Activated CD4-positive, CD25-positive, alpha-beta regulatory T cell treated with anti-CD3 and anti-CD28 coated beads, Interleukin-2, amount 50 U/mL, for 16 hours (primary cell): Measurements from ENCODE around the gene GAL.

Source experiments
- DNase-seq: peaks from one replicate; pipeline ENCODE4 v3.0.0-alpha.2; 2020; ENCODE audit warnings: low read depth, low spot score

GAL gene

DNA sequence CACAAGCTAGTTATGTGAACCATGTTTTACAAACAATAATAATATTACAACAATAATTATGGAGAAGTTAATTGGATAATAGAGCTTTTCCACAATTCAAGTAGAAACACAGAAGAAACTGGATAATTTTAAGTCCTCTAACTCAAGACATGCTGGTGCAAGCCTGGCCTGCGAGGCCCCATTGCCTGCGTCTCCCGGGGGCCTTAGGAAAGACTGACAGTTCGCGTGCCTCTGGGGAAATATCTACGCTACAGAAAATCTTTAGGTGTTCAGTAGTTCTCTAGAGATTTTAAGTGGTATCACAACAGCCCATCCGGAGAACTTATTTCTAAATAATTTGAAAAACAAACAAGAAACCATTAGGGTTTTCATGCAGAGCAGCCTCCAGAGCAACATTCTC lies 23.2 kb downstream of the GAL start:
- no peak for DNase-seq

DNA sequence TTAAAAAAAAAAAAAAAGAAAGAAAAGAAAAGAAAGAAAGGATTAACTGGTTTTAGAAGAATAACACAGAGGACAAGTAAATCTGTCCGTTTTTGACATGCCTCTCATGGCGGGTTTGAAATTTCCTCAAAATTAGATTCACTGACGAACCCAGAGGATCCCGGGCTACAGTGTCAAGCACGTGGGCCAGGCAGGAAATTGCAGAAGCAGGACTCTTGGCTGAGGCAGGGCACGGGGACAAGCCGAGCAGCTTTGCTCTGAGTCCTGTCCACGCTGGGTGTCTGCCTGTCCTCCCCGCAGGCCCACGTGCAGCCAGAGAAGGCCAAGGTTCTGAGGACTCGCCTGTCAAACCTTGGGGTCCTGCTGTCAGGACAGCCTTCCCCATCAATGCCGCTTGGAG lies 24.7 kb downstream of the GAL start:
- DNase-seq = no peak

DNA sequence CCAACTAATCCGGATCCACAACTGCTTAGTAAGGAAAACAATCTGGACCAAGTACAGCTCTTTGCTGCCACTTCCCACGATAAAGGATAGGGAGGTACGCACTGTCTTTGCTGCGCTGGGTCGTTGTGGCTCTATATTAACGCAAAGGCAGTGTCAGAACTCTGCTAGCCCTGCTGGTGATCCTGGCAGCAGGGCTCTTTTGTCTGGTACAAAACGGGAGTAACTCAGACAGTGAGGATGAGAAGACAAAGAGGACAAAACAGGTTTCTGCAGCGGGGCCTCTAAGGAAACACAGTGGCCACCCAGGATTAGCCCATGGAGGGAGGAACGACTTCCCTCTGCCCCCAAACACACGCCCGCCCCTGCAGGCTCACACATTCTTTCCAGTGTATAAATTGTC lies 26.1 kb downstream of the GAL start:
- no peak for DNase-seq

DNA sequence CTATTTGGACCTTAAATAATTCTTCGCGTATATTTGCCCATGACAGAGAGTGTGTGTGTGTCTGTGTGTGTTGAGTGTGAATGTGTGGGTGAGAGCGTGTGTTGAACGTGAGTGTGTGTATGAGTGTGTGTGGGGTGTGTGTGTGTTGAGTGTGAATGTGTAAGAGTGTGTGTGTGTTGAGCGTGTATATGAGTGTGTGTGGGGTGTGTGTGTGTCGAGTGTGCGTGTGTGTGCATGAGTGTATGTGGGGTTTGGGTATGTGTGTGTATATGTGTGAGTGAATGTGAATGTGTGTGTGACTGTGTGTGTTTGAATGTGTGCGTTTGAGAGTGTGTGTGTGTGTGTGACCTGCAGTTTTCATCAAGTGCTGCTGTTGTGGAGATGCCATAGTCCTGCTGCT lies 26.8 kb downstream of the GAL start:
- DNase-seq = no peak

DNA sequence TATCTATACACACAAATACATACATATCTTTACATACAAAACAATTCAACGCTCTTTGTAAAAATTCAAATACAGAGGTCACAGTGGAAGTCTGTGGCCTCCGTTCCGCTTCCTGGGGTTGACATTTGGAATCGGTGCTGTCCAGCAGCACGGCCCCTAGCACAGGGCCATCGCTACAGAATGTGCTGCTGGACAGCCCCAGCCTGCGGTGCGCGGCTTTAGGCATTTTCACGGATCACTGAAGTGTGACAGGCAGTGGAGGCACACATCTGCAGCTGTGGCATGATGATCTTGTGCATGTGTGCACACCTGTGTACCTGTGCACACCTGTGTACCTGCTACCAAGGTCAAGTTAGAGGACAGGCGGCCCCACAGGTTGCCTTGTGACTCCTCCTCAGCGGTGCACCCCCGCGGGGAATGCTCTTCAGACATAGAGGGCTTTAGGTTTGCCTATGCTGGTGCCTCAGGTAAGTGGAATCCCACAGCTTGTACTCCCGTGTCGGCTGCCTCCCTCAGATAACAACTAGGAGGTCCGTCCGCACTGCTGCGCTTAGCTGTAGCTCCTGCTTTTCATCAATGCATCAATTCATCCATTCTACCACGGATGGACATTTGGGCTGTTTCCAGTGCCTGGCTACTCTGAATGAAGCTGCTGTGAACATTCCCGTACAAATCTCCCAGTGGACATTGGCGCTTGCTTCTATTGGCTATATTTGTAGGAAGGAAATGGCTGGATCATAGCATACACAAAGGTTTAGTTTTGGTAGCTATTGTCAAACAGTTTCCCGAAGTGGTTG lies 29.9 kb downstream of the GAL start:
- no peak for DNase-seq

DNA sequence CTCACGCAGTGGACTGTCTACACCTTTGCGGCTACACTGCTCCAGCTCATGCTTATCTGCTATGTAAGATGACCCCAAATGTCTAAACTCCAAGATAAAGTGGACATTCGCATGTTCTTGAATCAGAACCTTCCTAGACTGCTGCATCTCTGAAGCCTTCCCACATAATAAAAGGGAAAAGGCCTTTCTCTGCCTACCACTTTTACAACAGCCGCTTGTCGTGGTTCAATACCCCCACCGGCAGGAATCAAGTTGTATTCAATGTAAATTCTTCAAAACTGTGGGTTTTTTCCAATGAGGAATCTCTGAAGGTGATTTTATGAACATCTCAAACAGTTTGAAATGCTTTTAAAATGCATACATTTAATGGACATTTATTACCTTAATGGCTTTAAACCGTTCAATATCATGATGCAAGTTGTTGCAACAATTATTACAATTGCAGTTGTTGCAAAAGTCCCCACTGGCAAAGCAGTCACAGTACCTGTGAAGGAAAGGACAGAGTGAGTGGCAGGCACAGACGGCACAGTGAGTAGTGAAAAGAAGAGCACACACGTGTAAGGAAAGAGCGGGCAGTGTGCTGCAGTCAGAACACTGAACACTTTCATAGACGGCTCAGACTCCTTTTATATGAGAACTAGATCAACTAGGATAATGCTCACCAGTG lies 31.2 kb downstream of the GAL start:
- DNase-seq = no peak

DNA sequence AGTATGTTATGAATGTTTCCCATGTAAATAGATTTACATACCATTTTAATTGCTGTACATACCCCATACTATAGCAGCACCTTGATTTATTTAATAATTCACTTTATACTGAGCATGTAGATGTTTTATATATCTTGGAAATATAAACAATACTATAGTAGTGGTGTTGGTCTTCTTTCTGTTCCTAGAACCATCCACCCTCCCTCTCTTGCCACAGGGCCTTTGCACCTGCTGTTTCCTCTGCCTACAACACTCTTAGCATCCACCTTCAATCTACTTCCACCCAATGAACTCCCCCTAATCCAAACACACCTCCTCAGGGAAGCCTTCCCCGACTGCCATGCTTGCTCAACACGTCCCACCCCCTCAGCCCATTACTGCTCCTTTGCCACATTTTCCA lies 36.7 kb downstream of the GAL start:
- no peak for DNase-seq

DNA sequence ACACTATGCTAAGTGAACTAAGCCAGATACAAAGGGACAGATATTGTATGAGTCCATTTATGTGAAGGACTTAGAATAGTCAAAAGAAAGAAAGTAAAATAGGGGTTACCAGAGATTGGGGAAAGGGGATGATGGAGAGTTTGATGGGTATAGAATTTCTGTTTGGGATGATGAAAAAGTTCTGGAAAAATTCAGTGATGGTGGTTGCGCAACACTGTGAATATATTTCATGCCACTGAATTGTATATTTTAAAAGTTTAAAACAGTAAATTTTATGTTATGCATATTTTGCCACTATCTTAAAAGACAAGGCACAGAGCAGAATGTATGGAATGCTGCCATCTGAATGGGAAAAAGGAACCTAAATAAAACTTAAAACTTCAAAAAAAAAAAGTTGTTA lies 37.8 kb downstream of the GAL start:
- DNase-seq = no peak

DNA sequence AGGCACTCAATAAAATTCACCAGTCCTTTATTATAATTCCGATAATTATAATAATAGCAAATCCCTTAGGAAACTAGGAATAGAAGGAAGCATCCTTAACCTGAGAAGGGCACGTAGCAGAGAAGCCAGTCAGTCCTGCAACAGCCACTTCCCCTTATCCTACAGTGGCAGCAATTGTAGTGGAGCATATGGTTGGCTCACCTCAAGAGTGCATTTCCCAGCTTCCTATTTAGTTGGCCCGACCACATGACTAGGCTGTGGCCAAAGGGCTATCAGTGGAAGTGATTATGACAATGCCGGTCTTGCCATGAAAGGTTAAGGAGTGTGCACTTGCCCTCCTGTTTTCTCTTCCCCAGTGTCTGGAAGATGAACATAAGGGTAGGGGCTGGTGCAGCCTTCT lies 39.9 kb downstream of the GAL start:
- no peak for DNase-seq

DNA sequence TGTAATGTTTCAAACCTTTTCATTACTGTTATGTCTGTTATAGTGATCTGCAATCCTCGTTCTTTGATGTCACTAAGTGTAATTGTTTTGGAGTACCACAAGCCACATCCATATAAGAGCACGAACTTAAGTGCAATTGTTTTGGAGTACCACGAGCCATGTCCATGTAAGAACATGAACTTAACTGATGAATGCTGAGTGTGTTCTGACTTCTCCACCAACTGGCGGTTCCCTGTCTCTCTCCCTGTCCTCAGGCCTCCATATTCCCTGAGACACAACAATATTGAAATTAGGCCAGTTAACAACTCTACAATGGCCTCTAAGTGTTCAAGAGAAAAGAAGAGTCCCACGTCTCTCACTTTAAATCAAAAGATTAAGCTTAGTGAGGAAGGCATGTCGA lies 43.4 kb downstream of the GAL start:
- DNase-seq = no peak

DNA sequence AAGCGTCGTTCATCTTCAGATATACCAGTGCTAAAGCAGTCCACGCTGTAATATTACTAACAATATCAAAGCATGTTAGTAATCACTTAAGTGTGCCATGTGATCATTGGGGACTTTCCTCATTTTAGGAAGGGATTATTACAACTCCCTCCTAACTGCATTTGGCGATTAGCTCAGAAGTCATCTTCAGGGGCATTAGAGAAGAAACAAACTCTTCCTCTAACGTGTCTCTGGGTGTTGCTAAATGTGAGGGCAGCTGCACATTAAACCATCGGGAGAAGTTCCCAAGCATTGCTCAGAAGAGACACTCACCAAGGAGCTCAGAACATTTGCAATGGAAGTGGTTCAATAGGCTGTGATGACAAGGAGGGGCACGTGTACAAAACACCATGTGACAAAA lies 49.8 kb downstream of the GAL start:
- DNase-seq = no peak

DNA sequence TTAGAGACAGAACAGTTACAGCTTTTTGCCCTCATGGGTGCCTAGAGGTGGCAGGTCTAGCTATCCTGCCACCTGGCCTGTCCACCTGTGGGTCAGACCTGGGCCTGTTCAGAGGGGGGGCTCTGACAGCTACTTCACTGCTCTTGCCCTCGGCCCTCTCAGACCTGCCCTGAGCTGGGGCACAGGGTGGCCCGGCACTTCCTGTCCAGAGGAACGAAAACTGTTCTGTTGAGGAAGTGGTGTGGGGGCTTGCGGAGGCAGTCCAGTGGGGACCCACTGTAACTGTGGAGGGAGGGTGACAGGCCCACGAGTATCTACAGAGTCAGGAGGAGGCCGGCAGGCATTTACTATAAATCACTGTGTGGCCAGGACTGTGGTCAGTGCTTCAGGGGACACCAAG lies 50.8 kb downstream of the GAL start:
- DNase-seq = no peak

DNA sequence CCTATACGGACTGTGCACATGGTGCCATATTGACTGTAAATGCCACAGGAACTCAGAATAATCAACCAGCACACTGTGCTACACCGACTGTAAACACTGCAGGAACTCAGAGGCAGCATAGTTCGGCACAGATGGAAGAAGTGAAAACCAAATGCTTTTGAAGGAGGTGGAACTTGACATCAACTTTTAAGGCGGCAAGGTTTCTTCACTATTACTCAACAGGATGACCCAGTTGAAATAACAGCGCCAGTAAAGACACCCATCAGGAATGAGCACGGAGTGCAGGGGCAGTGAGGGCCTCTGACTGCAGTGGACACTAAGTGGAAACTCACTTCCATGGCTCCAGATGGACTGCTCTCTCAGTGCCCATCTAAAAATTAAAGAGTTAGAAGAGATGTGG lies 51.3 kb downstream of the GAL start:
- no peak for DNase-seq
